GM19372 (cell line): ENCODE results near the gene PKNOX2.

Source experiments
- ATAC-seq: cut with Tn5 transposase; IDR thresholded peaks from one replicate; pipeline ENCODE4 v1.9.1; 2021; ENCODE audit warnings: mild to moderate bottlenecking, low read depth, moderate library complexity; ENCODE audit not compliant: unreplicated experiment

The PKNOX2 gene

DNA sequence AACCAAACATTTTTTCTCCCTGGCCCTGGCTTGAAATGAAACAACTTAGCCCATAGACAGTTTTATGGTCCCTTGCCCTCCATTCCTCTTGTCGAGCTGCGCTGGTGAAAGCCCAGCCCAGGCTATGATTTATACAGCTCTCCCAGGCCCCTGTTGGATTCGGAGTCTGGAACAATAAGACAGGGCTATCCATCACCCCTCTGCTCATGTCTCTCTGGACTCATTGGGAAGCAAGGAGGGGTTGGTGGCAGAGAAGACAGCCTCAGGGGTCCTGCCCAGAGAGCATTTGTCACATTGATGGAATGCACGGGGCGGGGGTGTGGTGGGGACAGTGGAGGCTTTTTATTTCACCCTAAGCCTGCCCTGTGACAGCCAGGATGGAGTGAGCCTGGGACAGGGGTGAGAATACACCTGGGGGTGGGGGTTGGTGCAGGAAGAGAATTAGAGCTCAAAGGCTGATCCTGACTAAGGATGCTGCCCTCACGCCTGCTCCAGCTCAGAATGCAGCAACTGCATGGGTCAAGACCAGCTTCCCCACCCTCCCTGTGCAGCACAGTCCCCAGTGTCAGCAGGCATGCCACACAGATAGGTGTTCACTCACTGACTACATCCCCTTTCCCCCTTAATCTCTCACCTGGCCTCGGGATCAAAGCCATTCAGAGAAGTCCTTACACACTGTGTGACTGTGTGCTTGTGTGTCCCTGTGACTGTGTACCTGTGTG is 10.0 kb upstream of the PKNOX2 start:
- ATAC-seq: no peak

DNA sequence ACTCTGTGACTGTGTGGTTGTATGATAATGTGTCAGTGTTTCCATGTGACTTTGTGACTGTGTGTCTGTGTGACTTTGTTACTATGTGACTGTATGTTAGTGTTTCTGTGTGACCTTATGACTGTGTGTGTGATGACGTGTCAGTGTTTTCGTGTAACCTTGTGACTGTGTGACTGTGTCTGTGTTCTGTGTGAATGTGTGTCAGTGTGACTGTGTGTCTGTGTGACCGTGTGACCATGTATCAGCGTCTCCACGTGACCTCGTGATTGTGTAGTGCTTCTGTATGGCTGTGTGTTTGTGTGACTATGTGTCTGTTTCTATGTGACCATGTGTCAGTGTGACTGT is 9.5 kb upstream of the PKNOX2 start:
- ATAC-seq: no peak

DNA sequence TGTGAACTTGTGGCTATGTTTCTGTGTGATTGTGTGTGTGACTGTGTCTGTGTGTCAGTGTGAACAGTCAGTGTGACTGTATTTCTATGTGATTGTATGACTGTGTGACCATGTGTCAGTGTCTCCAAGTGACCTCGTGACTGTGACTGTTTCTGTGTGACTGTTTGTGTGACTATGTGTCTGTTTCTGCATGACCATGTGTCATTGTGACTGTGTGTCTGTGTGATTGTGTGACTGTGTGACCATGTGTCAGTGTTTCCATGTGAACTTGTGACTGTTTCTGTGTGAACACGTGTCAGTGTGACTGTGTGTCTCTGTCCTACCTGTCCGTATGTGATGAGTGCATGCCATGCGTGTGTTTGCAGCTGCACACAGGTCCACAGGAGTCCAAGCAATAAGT is 8.8 kb upstream of the PKNOX2 start:
- no peak for ATAC-seq

DNA sequence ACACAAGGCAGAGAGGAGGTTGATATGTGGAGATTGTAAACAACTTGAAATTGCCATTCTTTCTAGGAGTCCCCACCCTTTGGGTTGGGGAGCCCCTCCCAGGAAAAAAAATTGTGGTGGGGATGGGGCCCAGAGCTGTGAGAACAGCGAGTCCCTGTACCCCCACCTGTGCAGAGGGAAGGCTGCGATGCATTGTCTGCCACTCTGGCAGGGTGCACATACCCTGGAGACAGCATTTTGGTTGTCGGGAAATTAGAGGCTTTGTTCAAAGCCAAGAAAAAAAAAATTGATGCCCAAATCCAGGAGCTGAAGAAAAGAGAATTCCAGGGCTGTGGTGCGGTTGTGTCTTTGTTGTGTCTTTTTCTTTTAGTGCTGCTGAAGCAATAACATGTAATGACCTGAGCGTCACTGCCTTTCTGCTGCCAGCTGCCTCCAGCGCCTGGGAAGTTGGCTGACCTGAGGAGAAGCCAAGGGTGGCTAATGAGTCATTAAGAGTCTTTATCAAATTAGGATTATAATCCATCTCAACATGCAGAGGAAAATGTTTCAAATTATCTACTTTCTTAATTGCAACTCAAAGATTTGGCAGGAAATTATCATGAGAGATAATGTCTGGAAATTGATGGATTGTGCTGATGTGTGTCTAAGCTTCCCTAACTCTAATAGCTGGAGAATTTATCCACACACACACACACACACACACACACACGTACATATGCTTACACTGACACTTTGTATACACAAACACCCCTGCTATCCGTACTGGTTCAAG is 8.0 kb upstream of the PKNOX2 start:
- ATAC-seq: no peak

DNA sequence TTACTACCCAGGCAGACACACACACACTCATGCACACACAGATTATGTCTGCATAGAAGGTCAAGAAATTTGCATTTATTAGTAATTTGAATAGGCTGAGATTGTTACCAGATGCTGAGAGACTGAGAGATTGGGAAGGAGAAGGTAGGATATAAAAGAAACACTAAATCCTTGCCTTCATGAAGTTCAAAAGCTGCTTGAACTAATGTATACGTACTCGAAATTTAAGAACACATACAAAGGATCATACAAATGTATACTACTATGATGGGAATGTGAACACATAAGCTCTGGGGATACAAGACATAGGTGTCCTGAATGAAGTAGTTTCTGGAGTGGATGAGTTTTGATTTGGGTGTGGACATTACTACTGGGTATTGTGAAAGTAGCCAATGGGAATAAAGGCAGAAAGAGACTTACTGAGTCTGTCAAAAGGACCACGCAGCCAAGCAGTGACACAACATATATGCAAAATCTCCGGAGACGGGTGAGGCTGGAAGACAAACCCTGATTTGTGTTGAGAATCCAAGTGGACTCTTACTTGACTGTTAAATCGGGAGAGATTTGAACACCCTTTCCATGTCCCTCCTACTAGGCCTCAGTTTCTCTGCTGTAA is 7.3 kb upstream of the PKNOX2 start:
- no peak for ATAC-seq

DNA sequence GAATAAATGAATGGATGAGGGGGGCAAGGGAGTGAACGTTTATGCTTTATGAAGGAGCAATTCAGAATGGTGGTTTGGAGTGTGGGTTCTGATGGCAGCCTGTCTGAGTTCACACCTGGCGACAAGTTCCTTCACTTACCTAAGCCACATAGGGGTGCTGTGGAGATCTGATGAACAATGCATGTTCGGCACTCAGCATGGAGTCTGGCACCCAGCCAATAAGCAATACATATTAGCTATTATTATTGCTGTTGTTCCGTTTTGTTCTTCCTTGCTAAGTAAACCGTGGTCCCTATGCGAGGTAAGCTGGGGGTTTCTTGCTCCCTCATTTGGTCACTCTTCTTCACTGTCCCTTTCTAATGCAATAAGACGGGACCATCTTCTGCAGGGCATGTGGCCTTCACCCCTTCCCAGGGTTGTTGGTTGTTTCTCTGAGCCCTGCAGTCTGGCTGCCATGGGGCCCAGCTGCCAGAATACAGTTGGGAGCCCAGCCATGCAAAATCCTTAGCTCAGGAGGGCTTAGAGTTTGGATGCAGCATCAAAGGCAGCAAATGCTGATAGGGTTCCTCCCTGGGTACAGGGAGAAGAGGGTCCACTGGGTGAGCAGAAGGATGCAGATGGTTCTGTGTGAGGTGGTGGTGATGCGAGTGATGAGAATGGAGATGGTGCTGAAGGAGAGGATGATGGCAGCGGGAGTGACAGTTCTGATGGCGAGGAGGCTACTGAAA is 6.4 kb upstream of the PKNOX2 start:
- no peak for ATAC-seq

DNA sequence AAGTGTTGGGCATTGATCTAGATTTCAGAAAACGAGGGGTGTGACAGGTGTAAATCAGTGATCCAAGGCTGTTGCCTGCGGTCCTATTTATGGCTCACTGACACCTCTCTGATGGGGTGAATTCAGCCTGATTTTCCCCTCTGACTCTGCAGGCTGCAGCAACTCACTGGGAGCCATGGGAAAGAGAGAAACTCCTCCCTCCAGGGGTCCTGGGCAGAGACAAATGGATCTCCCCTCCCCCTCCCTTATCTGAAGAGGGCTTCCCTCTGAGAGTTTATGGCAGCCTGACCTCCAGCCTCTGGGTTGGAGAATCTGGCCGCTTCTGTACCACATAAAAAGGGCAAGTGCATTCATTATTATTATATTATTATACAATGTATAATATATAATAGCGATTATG is 1.8 kb upstream of the PKNOX2 start:
- no peak for ATAC-seq

DNA sequence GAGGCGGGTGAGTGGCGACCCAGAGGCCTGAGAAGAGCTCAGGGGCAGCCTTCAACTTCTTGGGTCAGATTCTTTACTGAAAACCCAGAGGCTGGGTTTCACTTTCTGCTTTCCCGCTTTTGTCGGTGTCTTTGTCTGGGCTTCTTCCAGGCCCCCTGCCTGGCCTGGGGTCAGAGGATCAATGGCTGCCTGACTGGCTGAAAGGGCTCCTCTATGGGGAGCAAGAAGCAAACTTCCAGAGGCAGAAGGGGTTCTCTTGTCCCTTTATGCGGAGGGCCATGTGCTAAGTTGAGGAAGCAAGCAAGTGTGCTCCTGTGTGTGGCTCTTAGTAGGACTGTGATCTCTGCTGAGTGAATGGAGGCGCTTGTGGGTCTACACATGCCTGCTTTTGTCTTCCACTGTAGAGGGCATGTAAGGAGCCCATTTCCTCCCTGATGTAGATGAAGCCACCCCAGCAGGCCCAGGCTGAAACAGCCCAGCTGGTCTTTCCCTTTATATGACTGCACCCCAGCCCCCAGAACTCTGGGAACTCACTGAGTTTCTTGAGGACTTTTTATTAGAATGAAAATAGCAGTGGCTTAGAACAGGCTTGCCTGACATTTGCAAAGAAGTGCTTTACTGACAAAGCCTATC is 1.0 kb upstream of the PKNOX2 start:
- no peak for ATAC-seq

DNA sequence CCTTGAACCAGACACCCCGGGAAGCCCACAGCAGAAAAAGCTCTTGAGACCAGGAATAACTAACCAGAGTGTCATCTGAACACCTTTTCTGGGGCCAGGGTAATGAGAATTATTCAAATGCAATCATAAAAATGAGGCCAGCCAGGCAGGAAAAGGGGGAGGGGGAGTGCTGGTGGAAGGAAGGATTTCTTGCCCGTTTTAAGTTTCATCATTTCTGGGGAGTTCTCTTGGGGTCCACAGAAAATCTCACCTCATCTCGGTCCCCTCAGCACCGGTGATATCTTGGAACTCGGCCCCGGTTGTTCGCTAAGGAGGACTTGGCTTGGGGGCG is 495 bp upstream of the PKNOX2 start:
- ATAC-seq: no peak

DNA sequence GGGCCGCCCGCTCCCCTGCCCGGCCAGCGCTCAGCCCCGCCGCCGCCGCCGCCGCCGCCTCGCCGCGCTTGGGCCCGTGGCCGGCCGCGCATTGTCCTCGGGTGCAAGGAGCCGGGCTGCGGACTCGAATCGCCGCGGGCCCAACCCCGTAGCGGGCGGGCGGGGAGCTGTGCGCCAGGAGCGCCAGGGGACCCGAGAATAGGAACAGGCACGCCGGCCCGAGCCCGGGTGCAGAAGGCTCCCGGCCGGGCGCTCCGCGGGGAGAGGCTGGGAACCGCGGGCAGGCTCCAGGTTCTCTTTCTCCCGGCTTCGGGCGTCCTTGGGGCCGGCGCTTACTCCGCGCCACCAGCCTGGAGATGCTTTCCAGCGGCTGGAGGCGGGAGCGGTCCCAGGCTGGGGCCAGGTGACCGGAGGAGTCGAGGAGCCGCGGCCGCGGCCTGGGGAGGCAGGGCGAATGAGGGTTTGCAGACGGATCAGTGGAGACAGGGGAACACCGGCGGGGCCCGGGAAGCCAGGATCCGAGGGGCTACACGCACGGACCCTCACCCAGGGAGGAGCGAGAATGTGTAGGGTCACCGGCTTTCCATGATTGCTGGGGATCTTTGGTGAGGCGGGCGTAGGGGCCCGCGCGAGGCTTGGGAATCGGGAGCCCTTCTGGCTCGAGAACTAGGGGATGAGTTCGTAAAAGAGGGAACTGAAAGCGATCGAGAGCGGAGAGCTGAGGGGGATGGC is 726 bp downstream of the PKNOX2 start:
- ATAC-seq: no peak

DNA sequence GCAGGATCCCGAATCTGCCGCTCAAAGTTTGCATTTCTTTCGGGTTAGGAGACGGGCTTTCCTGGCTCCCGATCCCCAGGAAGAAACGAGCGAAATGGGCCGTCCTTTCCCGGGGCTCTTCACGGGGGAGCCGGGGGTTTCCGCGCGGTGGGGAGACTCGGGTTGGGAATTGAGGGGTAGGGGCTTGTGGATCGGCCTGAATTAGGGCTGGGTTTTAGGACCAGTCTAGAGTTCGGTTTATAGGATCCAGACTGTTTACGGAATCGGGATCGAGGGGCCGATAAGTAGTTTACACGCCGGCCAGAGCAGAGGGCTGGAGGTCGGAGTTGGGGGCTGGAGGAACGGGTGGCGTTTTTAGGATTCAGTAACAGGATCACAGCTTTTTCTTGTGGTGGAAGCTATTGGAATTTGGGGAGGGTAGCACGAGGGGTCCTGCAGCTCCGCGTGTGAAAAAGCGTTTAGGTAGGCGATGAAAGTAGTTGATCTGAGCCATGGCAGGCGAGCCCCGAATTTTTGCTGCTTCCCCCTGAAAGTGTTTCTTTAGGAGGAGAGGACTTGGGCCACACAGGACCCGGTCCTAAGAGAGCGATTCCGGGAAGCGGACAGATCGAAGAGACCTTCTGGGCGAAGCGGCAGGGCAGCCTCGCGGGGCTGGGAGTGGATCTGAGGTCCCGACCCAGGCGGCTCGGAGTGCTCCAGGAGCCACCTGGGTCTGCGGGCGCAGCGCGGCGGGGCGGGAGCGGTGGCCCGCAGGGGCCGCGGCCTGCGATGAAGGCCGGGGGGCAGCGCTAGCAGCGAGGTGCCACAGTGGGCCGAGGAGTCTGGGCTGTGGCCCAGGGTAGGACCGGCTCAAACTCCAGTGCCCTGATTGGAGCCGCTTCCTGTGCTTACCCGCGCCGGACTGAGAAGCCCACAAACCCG is 1.6 kb downstream of the PKNOX2 start:
- ATAC-seq: no peak

DNA sequence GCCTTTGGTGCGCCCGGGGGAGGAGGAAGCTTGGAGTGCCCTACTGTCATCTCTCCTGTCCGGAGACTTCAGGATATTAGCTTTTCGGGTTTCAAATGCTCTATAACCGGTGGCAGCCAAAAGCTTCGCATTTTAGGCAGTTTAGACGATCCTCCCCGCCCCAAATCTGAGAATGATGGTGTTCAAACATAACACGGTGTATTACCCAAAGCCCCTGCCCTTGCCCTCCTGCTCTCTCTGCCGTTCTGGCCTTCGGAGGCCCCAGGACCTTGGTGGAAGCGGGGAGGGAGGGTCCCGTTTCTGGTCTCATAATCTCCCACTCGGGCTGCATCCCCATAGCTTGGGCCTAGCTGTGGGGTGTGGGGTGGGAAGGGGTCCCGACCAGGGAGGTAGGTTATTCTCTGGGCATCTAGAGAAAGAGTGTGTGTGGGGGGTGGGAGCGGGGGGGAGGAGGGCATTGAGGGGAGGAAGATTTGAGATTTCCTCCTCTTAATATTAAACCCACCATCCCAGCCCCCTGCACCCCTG is 2.3 kb downstream of the PKNOX2 start:
- ATAC-seq: no peak

DNA sequence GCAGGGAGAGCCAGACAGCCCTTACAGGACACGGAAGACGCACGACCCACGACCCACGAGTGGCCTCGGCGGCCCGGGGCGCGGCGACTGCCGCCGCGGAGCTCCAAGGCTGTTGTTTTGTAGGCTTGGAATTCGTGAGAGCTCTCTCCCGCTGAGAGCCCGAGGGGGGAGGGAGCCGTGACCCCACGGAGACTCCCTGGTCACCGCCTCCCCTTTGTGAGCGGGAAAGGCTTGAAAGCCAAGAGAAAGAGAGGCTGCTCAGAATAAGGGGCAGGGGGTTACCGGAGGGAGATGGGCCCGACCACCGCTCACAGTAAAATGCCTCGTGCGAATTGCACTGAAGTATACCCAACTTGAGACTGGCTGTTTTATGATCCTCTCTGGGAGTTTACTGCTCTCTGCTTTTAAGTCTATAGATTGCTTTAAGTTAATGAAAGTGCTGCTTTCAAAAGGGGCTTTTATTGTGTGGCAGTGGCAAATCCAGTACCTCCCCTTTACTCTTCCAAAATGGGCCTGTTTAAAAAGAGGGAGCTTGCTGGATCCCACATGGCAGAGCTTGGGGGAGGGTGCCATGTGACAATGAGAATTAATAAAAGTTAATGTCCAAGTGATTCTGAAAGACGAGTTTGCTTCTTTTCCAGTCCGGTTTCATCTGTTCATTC is 2.9 kb downstream of the PKNOX2 start:
- no peak for ATAC-seq

DNA sequence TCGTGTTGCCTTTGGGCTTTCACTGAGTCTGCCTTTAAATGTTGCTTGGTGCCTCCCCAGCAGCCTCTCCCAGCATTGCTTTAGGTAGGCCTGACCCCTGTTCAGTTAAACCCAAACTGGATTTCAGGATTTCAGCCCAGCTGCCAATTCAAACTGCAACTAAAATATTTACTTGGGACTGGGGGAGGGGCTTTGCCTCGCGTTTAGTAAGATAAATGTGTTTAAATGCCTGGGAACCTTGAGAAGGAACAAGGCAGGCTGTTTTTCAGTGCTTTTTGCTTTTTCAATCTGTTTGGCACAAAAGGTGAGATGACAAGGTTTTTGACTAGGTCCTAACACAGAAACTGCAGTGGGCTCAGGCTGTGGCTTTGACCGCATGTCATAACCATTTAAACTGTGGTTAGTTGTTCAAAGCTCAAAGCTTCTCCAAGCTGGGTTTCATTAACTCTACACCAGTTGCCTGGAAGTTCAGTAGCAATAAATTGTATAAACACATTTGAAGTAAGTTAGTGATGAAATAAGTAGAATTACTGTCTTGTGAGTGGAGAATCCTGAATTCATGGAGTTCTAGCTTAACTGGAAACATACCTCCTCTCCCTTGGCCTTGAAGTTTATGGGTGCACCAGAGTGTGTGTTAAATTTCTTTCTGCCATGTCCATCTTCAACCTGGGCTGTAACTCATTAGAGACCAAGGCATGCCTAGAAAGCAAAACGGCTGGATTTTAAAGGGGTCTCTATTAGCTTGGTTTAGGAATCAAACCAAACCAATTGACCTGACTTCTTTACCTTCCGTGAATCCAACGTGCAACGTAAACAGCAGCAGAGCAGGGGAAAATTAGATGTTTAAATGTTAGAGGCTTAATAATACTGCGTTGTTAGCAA is 3.6 kb downstream of the PKNOX2 start:
- no peak for ATAC-seq

DNA sequence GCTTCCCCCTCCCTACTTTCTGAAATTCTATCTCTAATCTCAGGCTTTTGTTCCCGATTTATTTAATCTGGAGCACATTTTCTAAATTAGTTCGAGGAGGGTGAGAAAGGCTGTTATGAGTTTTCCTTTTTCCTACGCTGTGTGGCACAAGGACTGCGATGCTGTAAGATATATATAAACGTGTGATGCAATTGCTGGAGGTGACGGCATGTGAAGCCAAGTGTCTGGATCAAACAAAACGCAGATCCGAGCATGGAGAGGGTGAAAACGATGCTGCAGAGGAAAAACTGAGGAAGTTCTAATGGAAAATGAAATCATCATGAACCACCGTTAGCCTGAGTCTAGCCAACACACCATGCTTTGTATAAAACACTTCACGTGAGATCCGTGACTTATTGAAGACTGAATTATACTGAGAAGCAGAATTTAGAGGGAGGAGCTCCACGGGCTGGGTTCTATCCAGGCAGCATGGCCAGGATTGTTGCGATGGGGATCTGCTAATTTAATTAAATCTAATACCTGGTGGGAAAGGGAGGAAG is 4.4 kb downstream of the PKNOX2 start:
- ATAC-seq: no peak

DNA sequence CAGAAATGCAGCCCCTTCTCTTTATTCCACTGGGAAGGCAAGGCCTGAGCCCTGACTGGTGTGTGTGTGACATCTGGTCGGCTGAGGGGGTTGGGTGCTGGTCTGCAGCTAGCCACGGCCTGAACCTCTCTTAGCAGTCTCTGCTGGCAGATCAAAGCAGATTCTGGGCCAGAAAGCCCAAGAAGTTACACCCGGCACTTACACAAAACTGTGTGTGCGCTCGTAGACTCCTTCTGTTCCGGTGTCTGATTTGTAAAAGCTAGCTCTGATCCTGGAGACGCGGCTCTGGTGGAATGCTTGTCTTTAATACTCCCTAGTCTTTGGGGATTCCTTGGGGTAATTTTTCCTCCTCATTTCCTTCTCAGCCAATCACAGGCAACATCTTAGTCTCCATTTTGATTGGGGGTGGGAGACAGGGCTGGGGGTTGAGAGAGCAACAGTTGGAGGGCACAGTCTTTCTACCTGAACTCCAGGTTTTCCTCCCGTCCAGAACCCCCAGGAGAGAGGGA is 5.5 kb downstream of the PKNOX2 start:
- ATAC-seq: no peak

DNA sequence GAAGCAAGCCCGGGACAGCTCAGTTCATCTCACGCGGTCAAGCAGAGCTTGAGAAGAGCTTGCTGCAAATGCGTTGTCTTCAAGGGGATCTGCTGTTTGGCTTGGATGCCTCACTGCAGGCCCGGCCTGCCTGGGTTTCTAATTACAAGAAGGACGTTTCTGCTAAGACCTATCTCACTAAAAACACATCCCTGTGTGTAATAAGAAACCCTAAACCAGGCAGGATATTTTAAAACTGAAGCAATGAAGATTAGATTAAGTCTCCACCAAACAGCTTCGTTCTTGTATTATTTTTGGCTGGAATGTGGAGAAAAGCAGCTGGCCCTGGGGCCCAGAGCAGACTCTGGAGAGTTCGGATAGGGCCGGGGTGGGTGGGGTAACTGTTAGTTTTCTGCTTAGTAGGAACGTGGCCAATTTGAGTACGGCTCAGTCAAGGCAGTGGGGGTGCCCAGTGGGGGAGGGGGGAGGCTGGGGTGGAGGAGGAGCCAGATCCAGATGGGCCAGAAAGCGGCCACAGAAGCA is 6.0 kb downstream of the PKNOX2 start:
- ATAC-seq: no peak
